GM10847 (cell line): ENCODE data around the gene KRT6C.

ENCODE experiments used
- POLR2A ChIP-seq: IDR thresholded peaks from 2 replicates; pipeline ENCODE4 v1.6.1; 2011; ENCODE audit not compliant: insufficient read length; ENCODE audit errors: extremely low read depth

Gene KRT6C

GRCh38 chr12:52513736-52514135, 40.1 kb upstream of the KRT6C start:
- no peak for TF ChIP-seq POLR2A

GRCh38 chr12:52508211-52508610, 34.6 kb upstream of the KRT6C start:
- TF ChIP-seq POLR2A: no peak

GRCh38 chr12:52506858-52507715, 33.5 kb upstream of the KRT6C start:
- no peak for TF ChIP-seq POLR2A

DNA sequence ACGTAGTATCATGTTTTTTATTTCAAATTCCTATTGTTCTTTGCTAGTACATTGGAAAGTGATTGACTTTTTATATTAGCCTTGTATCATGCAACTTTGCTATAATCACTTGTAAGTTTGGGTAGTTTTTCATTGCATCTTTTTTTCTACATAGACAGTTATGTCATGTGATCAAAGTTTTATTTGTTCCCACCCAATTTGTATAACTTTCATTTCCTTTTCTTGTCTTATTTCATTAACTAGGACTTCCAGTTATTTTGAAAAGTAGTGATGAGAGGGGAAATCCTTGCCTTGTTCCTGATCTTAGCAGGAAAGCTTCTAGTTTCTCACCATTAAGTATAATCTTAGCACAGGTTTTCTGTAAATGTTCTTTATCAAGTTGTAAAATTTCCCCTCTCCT, 29.3 kb upstream of the KRT6C start:
- TF ChIP-seq POLR2A: no peak

GRCh38 chr12:52501490-52501889, 27.9 kb upstream of the KRT6C start:
- TF ChIP-seq POLR2A: no peak

DNA sequence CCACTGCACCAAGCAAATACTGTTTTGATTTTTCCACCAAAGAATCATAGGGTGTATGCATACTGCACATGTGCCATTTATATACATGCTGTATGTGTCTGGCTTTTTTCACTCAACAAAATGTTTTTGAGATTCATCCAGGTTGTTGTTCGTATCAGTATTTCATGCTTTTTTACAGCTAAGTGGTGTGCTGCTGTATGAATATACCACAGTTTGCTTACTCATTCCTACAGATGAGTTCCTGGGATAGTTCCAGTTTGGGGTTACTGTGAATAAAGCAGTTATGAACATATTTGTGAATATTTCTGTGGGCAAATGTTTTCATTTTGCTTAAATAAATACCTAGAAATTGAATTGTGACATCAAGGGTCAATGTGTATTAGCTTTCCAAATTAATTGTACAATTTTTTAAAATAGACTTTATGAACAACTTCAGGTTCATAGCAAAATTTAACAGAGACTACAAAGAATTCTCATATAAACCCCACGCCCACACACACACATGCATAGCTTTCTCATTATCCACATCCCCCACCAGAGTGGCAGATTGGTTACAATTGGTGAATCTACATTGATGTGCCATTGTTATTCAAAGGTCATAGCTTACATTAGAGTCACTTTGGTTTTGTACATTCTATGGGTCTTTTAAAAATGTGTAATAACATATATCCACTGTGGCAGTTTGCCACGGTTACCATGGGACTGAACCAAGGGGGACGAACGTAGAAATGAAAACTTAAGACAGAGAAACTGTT, 26.4 kb upstream of the KRT6C start:
- TF ChIP-seq POLR2A: no peak

GRCh38 chr12:52498946-52499345, 25.3 kb upstream of the KRT6C start:
- no peak for TF ChIP-seq POLR2A

DNA sequence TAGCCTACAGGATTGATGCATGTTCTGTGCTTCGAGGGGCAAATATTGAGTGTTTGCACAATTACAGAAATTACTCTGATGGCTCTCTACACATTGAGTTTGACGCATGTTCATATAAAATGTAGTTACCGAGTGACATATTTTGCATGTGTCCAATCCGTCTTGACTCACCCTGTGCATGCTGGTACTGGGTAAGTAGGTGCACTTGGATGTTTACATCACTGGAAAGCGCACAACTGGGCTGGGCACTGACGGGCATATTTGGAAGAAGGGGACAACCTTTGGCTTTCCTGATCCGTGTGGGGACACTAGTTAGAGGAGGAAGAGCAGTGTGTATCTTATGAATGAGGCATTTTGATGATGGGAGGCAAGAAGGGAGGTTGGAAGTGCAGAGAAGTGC, 24.4 kb upstream of the KRT6C start:
- TF ChIP-seq POLR2A: no peak

DNA sequence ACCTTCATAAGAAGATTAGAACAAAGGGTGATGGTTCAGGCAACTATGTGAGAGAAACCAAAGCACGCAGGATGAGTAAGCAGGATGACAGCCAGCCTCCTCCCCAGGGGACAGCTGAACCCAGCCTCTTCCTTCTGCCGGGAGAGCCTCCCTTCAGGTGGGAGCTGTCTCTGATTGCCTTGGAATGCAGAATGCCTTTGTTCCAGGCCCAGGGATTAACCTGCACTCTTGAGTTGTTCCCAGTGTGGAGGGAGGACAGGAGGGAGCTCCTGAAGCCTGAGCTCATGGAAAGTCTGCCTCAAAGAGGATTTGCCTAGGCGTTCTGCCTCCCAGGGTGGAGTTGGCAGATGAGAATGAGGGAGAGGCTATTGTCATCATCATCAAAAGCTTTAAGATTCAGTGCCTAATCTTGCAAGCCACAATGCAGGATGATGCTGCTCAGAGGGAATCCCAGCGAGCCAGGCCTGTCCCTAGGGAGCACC, 23.0 kb upstream of the KRT6C start:
- TF ChIP-seq POLR2A: no peak

DNA sequence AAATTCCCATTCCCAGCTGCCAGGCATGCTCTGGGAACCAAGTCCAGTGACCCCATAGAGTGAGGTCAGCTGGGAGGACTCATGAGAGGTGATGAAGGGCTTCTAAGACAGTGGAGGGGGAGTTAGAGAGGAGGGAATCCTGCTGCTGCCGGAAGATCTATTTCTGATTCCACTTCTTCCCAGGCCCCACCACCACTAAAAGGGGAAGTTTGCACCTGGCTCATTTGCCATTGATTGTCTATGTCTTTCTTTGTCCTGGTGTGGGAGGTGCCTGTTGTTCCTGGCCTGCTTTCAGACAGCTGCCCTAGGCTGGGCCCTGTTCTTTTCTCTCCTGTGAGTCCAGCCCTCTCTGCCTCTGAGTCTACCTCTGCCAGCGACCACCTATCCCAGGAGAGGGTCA, 22.4 kb upstream of the KRT6C start:
- no peak for TF ChIP-seq POLR2A

DNA sequence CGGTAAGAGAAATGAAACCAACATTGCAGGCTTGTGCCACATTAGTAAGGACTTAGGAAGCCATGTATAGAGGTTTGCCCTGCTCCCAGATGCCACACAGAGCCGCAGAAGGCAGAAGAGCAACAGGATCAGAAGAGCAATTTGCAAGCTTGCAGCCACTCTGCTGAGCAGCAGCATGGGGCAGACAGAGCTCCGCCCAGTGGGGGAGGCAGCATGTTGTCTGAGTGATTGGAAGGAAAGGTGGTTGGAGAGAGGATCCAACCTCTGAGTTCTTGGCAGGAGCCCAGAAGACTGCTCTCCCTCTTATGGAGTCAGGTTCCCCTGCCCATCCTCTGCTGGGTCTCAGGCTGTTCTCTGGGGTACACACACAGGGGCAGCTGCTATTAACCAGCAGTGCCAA, 21.8 kb upstream of the KRT6C start:
- TF ChIP-seq POLR2A: no peak

DNA sequence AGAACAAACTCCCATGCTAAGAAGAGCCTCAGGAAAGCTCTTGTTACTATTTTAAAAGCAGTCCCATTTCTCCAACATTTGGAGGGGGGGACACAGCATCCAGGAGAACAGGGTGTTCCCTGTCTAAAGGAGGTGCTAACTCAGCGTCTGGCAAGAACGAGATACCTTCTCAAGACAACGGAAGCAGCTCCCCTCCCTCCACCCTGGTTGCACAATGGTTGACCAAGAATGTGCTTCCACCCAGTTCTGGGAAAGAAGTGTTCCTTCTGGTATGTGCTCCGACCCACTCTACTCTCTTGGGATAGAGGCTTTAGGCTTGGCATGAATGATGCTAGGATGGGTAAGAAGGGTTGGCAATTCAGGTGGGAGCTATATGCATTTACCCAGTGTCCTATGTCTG, 20.9 kb upstream of the KRT6C start:
- TF ChIP-seq POLR2A: no peak

GRCh38 chr12:52494100-52494499, 20.5 kb upstream of the KRT6C start:
- TF ChIP-seq POLR2A: no peak

- TF ChIP-seq POLR2A: no peak
Observed at GRCh38 chr12:52493172-52493571, 19.6 kb upstream of the KRT6C start, which contains the start of gene KRT6A. KRT6A (minus strand) TSS chr12:52493257; CDS start chr12:52493188, 69 bp downstream.

DNA sequence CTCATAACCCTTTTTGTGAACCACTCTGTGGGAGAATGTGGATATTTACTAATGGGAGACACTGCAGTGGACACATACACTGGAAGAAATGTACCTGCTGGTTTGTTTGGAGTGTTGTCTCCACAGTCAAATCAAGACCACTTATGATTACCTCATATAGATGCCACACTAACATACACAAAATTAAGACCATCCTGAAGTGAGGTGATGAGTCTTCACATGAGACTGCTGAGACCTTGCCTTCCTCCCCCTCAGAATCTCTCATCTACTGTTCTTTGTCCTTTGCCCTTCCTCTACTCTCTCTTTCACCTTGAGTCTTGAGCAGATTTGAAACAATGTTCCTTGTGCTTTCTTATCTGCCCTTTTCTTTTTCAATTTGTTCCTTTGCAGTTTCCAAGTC, 15.1 kb upstream of the KRT6C start:
- TF ChIP-seq POLR2A: no peak

DNA sequence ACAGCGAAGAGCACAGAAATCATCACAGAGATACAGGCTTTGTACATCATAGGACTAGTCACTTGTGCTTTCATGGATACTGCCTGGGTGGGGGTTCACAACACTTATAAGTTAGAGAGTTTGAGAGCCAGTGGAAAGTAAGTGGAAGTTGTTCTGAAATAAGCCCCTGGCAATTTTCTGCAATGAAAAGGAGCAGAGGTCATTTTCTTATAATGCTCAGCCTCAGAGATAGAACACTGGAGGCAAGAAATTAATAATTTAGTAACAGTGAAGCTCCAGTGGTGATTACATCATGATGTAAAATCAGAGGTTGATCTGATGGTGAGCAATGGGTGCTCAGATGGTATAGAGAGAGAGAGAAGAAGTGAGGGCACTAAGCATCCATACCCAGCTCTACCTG, 13.6 kb upstream of the KRT6C start:
- TF ChIP-seq POLR2A: no peak
